ENCODE data around the gene ZNF654.
"Not testable (repeated sequence)": the region's sequence is repeated elsewhere in the genome, so short reads cannot be mapped to it uniquely, and the experiment has no call there.

ZNF654 gene

GRCh38 chr3:88075072-88075471, 16.0 kb downstream of the ZNF654 start:
- no peak for DNase-seq

- no peak for DNase-seq
These were observed 16.4 kb downstream of the ZNF654 start for GRCh38 chr3:88075497-88075896.

GRCh38 chr3:88076712-88077111, 17.7 kb downstream of the ZNF654 start:
- no peak for DNase-seq

- DNase-seq = no peak
These were observed 19.9 kb downstream of the ZNF654 start for GRCh38 chr3:88078932-88079331.

GRCh38 chr3:88082854-88083253, 23.8 kb downstream of the ZNF654 start:
- DNase-seq = no peak

- DNase-seq = no peak
These were observed 25.0 kb downstream of the ZNF654 start for GRCh38 chr3:88084097-88084501.

GRCh38 chr3:88090681-88091080, 31.6 kb downstream of the ZNF654 start:
- no peak for DNase-seq

GRCh38 chr3:88092270-88092669, 33.2 kb downstream of the ZNF654 start:
- no peak for DNase-seq

GRCh38 chr3:88093266-88093665, 34.2 kb downstream of the ZNF654 start:
- DNase-seq = no peak

GRCh38 chr3:88101142-88101541, 42.1 kb downstream of the ZNF654 start:
- DNase-seq = no peak

- no peak for DNase-seq
These were observed 46.3 kb downstream of the ZNF654 start for GRCh38 chr3:88105325-88105724.

GRCh38 chr3:88112289-88112688, 53.2 kb downstream of the ZNF654 start:
- no peak for DNase-seq

- DNase-seq = peak; percentile 51
These were observed 54.5 kb downstream of the ZNF654 start for GRCh38 chr3:88113311-88114162.

GRCh38 chr3:88114878-88115549, 56.0 kb downstream of the ZNF654 start:
- no peak for DNase-seq

GRCh38 chr3:88117683-88118082, 58.6 kb downstream of the ZNF654 start:
- DNase-seq = no peak

- not testable (repeated sequence) for DNase-seq
These were observed 59.5 kb downstream of the ZNF654 start for GRCh38 chr3:88118603-88119002.

GRCh38 chr3:88123526-88123925, 64.5 kb downstream of the ZNF654 start:
- no peak for DNase-seq

GRCh38 chr3:88131695-88132094, 72.6 kb downstream of the ZNF654 start:
- DNase-seq = no peak

- DNase-seq = no peak
These were observed 73.8 kb downstream of the ZNF654 start for GRCh38 chr3:88132894-88133293.

GRCh38 chr3:88133711-88134263, 74.7 kb downstream of the ZNF654 start:
- DNase-seq = no peak

- no peak for DNase-seq
These were observed 78.8 kb downstream of the ZNF654 start for GRCh38 chr3:88137836-88138235.

- no peak for DNase-seq
These were observed 82.5 kb downstream of the ZNF654 start for GRCh38 chr3:88141458-88142083.

GRCh38 chr3:88142094-88142624, 83.1 kb downstream of the ZNF654 start:
- DNase-seq = no peak

All from activated CD4-positive, alpha-beta T cell treated with anti-CD3 and anti-CD28 coated beads, Interleukin-2, amount 50 U/mL, for 1 hour (primary cell).